GM06990 (cell line): Measurements from ENCODE around the gene SULT1C4.
"Not testable (repeated sequence)": the region's sequence is repeated elsewhere in the genome, so short reads cannot be mapped to it uniquely, and the experiment has no call there.

Experiments used
- DNase-seq: peaks from one replicate; pipeline ENCODE4 v3.0.0-alpha.2; 2011; ENCODE audit not compliant: insufficient read length; ENCODE audit errors: extremely low read depth
- H3K27me3 ChIP-seq: replicated peaks from 2 replicates; pipeline ENCODE4 v1.6.0; 2011; ENCODE audit warnings: low read length; ENCODE audit not compliant: control insufficient read depth, insufficient read depth
- H3K36me3 ChIP-seq: 2 replicates; pipeline ENCODE4 v1.5.1; 2011; ENCODE audit warnings: low read length; ENCODE audit not compliant: control insufficient read depth, insufficient read depth
- H3K4me3 ChIP-seq: replicated peaks from 2 replicates; pipeline ENCODE4 v1.5.1; 2011; ENCODE audit warnings: low read depth, mild to moderate bottlenecking, control low read depth, low read length
- CTCF ChIP-seq: IDR thresholded peaks from 2 replicates; pipeline ENCODE4 v1.5.1; 2011; ENCODE audit warnings: low read length, control low read depth, mild to moderate bottlenecking, inconsistent platforms; ENCODE audit not compliant: insufficient read depth, poor library complexity, severe bottlenecking

SULT1C4 gene

DNA sequence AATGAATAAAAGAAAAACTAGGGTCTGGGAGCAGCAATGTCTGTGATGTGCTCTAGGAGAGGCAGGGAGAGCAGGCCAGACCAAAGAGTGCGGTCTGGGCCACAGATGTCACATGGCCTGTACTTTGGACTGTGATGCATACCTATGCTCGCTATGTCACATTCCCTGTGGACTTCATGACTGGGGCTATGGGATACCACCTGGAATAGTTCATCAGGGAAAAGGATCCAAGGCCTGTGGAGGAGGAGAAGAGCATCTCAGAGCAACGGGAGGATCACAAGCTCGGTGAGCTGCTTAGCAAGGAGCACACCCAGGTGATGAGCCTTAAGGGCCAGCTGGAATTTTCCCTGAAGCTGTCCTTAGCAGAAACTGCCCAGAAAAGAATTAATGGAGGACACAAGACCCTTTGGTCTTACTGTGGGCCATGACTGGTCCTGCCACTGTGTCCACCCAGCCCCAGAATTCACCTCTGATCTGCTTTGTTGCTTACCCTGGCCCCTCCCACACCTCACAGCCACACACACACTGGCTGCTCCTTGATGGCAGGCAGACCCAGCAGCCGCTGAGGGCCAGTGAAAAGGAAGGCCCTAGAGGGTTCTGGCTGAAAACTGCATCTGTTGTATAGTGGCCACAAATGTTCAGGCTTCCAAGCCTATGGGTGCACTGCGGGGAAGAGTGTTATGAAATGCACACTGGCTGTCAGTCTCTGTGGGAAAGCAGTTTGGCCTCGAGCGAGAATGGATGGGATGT, 45.9 kb downstream of the SULT1C4 start:
- Histone ChIP-seq H3K27me3 (no peaks in the 10 kb centered on the region), H3K36me3 (no peaks in the 10 kb centered on the region), H3K4me3 (no peak overlapping the region)
- DNase-seq, result no peak
- TF ChIP-seq CTCF, result no peak

DNA sequence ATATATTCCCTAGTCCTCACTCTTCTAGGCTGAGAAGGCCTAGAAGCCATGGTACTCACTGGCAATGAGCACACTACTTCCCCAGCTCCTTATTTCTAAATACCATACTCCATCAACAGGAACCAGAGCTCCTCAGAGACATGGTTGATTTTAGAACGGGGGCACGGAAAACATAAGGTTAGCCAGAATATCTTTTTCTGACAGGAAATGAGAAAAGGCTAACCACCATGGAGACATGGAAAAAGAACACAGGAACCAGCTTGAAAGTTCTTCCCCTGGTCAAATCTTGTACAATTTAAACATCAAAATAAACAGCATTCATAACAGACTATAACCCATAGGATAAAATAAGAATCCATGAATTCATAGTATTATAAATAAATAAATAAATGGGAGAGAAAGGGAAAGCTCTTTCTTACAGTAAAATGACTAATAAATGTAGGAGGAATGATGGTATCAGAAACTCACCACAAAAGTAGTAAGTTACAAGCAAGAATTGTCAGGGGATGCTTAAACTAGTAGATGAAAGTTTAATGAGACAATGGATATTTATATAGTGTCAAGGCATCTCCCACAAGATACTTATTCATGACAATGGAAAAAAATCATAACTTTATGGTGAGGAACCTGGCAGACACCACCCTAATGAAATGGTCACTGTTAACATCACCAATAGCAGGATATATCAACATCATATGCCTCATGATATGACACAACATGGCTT, 50.7 kb downstream of the SULT1C4 start:
- Histone ChIP-seq H3K4me3 (no peak overlapping the region), H3K27me3 (no peaks in the 10 kb centered on the region), H3K36me3 (no peaks in the 10 kb centered on the region)
- TF ChIP-seq CTCF, result no peak
- no peak for DNase-seq

- H3K4me3 ChIP-seq, DNase-seq, H3K27me3 ChIP-seq, H3K36me3 ChIP-seq: not testable (repeated sequence)
These were observed 57.8 kb downstream of the SULT1C4 start for GRCh38 chr2:108435578-108435977.

DNA sequence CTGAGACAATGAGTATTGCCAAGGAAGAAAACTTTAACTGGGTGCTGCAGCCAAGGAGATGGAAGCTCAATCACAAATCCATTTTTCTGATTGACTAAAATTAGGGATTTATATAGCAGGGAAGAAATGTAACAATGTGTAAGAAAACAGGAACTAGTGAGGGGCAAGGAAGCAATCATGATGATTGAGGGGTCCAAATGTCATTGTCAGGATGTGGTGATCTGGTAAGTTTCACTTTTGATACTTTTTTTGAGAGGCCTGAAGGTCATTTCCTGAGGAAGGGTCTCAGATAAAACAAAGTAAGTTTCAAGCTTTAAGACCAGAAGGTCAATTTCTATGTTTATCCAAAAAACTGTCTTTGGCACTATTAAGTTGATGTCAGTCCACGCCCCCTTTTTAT, 59.2 kb downstream of the SULT1C4 start:
- no peak for DNase-seq
- Histone ChIP-seq H3K4me3 (no peak overlapping the region), H3K27me3 (no peaks in the 10 kb centered on the region), H3K36me3 (no peaks in the 10 kb centered on the region)
- TF ChIP-seq CTCF, result no peak
